ENCODE measurements around the gene ANKRD44. TPM values are rescaled to one million over a fixed set of nuclear protein-coding genes. Genes with fewer than 3 reads are reported as not detected.
A peak's percentile ranks its signal among the peaks of the same experiment; 100 is the strongest.

Gene ANKRD44
- total and polyA plus RNA-seq, 2 of the 8 experiments (the other 6 are each of a cell fraction or from before 2014, with no cell fraction given), result 1.2 to 1.3 TPM

DNA sequence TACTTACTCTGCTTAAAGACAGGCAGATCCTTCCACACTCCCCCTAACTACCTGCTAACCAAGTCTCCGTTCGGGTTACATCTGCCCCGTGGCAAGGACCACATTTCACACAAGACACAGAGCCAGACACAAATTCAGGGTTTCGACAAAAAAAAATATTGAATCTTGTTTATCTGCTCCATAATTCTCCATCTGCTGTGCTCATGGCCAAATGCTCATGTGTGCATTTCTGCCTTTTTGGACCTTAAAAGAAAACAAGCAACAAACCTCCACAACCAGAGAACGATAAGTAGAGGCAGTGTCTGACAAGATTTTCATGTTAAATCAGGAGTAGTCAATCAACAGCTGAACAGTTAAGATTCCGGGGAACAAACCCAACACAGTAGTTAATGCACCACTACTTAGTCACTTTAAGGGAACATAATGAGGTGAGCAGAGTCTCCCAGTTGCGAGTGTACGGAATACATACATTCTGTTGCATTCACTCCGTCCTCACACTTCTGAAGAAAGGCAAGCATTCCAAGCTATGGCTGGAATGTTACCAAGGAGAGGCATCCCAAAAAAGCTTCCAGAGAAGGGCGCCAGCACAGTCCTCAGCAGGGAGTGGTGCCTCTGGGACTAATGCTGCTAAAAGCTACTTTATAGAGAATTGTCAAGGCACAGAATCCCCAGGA, 121.0 kb downstream of the ANKRD44 start (continued):
- TF ChIP-seq CHD7 (IDR thresholded peaks at IDR 0.05; ENCODE audit: insufficient replicate concordance, low read length) (no peak), SIX5 (IDR thresholded peaks at IDR 0.05; ENCODE audit: low read depth, low read length) (no peak), TEAD4 (IDR thresholded peaks at IDR 0.05; ENCODE audit: low read depth, low read length) (peak; percentile 78)

Data from H1 (cell line).